Nasal cavity respiratory epithelium epithelial cell of viscerocranial mucosa (primary cell): ENCODE measurements around the gene KDM2B. TPM values are rescaled to one million over a fixed set of nuclear protein-coding genes. Genes with fewer than 3 reads are reported as not detected.

Experiments used
- total RNA-seq: library from RNA; depleted of rRNA; stranded (reverse); fragments of >200 nt; gene quantifications from 2 replicates; pipeline ENCODE4 v1.2.3, GENCODE V29; 2014

The KDM2B gene
- total RNA-seq, result 20.7 and 24.9 TPM in 2 replicates

GRCh38 chr12:121580959-121581685 is at the start of gene KDM2B:
TSS of gene KDM2B (minus strand) at chr12:121581023. CDS start at chr12:121580911, 112 bp downstream.

GRCh38 chr12:121626087-121626852 is 45.4 kb upstream of the KDM2B start, which contains the start of gene ORAI1:
TSS of gene ORAI1 (plus strand) at chr12:121626530.

GRCh38 chr12:121399391-121400331 is 181.2 kb downstream of the KDM2B start, which contains the start of gene RNF34:
TSS of gene RNF34 (plus strand) at chr12:121400118. CDS start at chr12:121400213, 95 bp downstream.

Other genes starting within 250 kb of the KDM2B start
- gene ANAPC5, start 228.6 kb downstream of the KDM2B start, total RNA-seq, result 103 and 116 TPM in 2 replicates
- gene RNF34, start 180.9 kb downstream of the KDM2B start, total RNA-seq, result 69.0 and 70.8 TPM in 2 replicates
- gene ORAI1, start 45.5 kb upstream of the KDM2B start, total RNA-seq, result 16.0 and 18.5 TPM in 2 replicates
- 0.50 and 3.4 TPM in 2 replicates for gene MORN3, start 88.6 kb upstream of the KDM2B start, total RNA-seq
- 7.9 and 13.6 TPM in 2 replicates for gene TMEM120B, start 131.7 kb upstream of the KDM2B start, total RNA-seq
- gene RHOF, start 212.7 kb upstream of the KDM2B start, total RNA-seq, result 8.0 and 19.1 TPM in 2 replicates
- 2.1 and 9.7 TPM in 2 replicates for gene SETD1B, start 223.0 kb upstream of the KDM2B start, total RNA-seq